ENCODE data around the gene PPP6R2. TPM values are rescaled to one million over a fixed set of nuclear protein-coding genes. Genes with fewer than 3 reads are reported as not detected.

PPP6R2 gene
- total and polyA plus RNA-seq, 2 of the 8 experiments (the other 6 are each of a cell fraction or from before 2014, with no cell fraction given): 25.0 to 32.2 TPM

GRCh38 chr22:50425179-50425916 lies 82.2 kb downstream of the PPP6R2 start:
- no peak overlapping the region for H3K4me2 ChIP-seq (ENCODE audit: insufficient read depth in 1 of 2, low read depth in 2 of 2, low read length in 2 of 2)
- H3K4me1 ChIP-seq (replicated peaks in 1 of 4; ENCODE audit: control insufficient read depth in 3 of 4, insufficient read depth in 4 of 4, low read length in 3 of 4): no peaks in the 10 kb centered on the region
- no peak overlapping the region for H3K23ac ChIP-seq (ENCODE audit: insufficient read length)
- 96% methylated on average over 12 of the region's 12 CpGs; no CpG with 5 or more reads in 1 of the 2 experiments for WGBS, 2 experiments (ENCODE audit: extremely low coverage in 1 of 2, insufficient coverage in 1 of 2, insufficient read length in 1 of 2, insufficient replicate concordance in 2 of 2, low coverage in 1 of 2, low lambda C conversion rate in 2 of 2, missing lambda C conversion rate in 1 of 2)
- H3K4me3 ChIP-seq (ENCODE audit: extremely low read depth in 1 of 4, insufficient read depth in 2 of 4, low read depth in 3 of 4, low read length in 4 of 4): no peak overlapping the region
- no peak overlapping the region for H3K9ac ChIP-seq (replicated peaks in 1 of 4; ENCODE audit: extremely low read depth in 1 of 4, low read depth in 3 of 4, low read length in 3 of 4)
- H3K27ac ChIP-seq (ENCODE audit: low read depth, low read length): no peak overlapping the region
- no peaks in the 10 kb centered on the region for H3K9me3 ChIP-seq (ENCODE audit: insufficient read depth in 2 of 2, low read depth in 1 of 2, low read length in 1 of 2)
- no peak overlapping the region for H3K56ac ChIP-seq (replicated peaks; ENCODE audit: insufficient read length, low read depth, low read length)
- no peak overlapping the region for H2BK120ac ChIP-seq (replicated peaks; ENCODE audit: low read depth, low read length)
- no peak overlapping the region for H2BK12ac ChIP-seq (ENCODE audit: low read depth, low read length)
- DNase-seq (ENCODE audit: low read depth in 1 of 2, low spot score in 2 of 2): no peak
- H2BK20ac ChIP-seq (ENCODE audit: low read length): no peak overlapping the region
- H4K91ac ChIP-seq (replicated peaks; ENCODE audit: insufficient read length, low read length): no peak overlapping the region
- no peak overlapping the region for H2AK5ac ChIP-seq (ENCODE audit: low read depth, low read length)
- no peaks in the 10 kb centered on the region for H3K27me3 ChIP-seq (replicated peaks in 1 of 4; ENCODE audit: control insufficient read depth in 3 of 4, extremely low read depth in 1 of 4, insufficient read depth in 3 of 4, low read length in 3 of 4)
- no peaks in the 10 kb centered on the region for H3K79me2 ChIP-seq (ENCODE audit: control insufficient read depth in 1 of 2, insufficient read depth in 2 of 2, low read length in 2 of 2)
- no peaks in the 10 kb centered on the region for H3K23me2 ChIP-seq (ENCODE audit: low read depth, low read length)
- no peaks in the 10 kb centered on the region for H3K79me1 ChIP-seq (ENCODE audit: low read depth, low read length)
- H3K4ac ChIP-seq (replicated peaks; ENCODE audit: insufficient read length, low read depth, low read length): no peak overlapping the region
- H4K8ac ChIP-seq (ENCODE audit: extremely low read depth, insufficient read depth, low read length): no peak overlapping the region
- peaks cover 4 to 28% (median 20%) of the 10 kb centered on the region in 4 experiments for H3K36me3 ChIP-seq (ENCODE audit: control insufficient read depth in 2 of 4, insufficient read depth in 4 of 4, low read length in 3 of 4)
- CTCF ChIA-PET (ENCODE audit: partially characterized antibody): interaction anchor here (0.9 to 1.0 kb wide), 2 partner anchors 12 to 59 kb away, joined by 3 to 4 read pairs; no protein-coding TSS in a partner anchor
- peaks cover 0 to 6% of the 10 kb centered on the region in 2 experiments for H4K20me1 ChIP-seq (replicated peaks in 1 of 2; ENCODE audit: control insufficient read depth in 1 of 2, insufficient read depth in 2 of 2, low read length in 2 of 2)
- H2BK5ac ChIP-seq (ENCODE audit: low read depth, low read length): no peak overlapping the region
- no peak overlapping the region for H4K5ac ChIP-seq (ENCODE audit: insufficient read length, low read depth, low read length)
- no peak overlapping the region for H3K18ac ChIP-seq (ENCODE audit: extremely low read depth, low read length)
- no peak overlapping the region for H2AFZ ChIP-seq (ENCODE audit: low read length)
- FAIRE-seq: no peak
- no peak overlapping the region for H3K14ac ChIP-seq (ENCODE audit: insufficient read length)
- POLR2A ChIA-PET (ENCODE audit: partially characterized antibody): no interaction called here
- H2BK15ac ChIP-seq (ENCODE audit: low read length): no peak overlapping the region
